WTC11 (cell line): ENCODE data around the gene RBM45. TPM values are rescaled to one million over a fixed set of nuclear protein-coding genes. Genes with fewer than 3 reads are reported as not detected.

ENCODE experiments used
- ATAC-seq: fragments of 200-7000 bp; cut with Tn5 transposase; 2 replicates; pipeline ENCODE4 v1.10.0; 2021; ENCODE audit warnings: mild to moderate bottlenecking, moderate library complexity
- CTCF ChIA-PET: fragments of 300-600 bp; sonication (Branson Sonifier 250); formaldehyde crosslinking; loops from one replicate; lab custom pipeline; 2021; ENCODE audit warnings: antibody characterized with exemption; lab: Charles Lee
- POLR2A ChIA-PET: fragments of 350-600 bp; sonication (Branson Sonifier 250); formaldehyde crosslinking; loops from one replicate; lab custom pipeline; 2021; ENCODE audit warnings: antibody characterized with exemption; lab: Charles Lee
- DNase-seq: peaks from one replicate; pipeline ENCODE4 v3.0.0; 2021; ENCODE audit warnings: low spot score
- H3K27ac Mint-ChIP-seq: 2 replicates; pipeline ENCODE4 v1.8.0; 2021; ENCODE audit warnings: mixed read lengths
- H3K27me3 Mint-ChIP-seq: 2 replicates; pipeline ENCODE4 v1.8.0; 2021; ENCODE audit warnings: low read depth, mild to moderate bottlenecking, moderate library complexity, mixed read lengths
- H3K36me3 Mint-ChIP-seq: 2 replicates; pipeline ENCODE4 v1.8.0; 2021; ENCODE audit warnings: mixed read lengths
- H3K4me1 Mint-ChIP-seq: 2 replicates; pipeline ENCODE4 v1.8.0; 2022; ENCODE audit warnings: mixed read lengths
- H3K4me3 Mint-ChIP-seq: 2 replicates; pipeline ENCODE4 v1.8.0; 2021; ENCODE audit warnings: mild to moderate bottlenecking, moderate library complexity, mixed read lengths
- H3K9me3 Mint-ChIP-seq: 2 replicates; pipeline ENCODE4 v1.8.0; 2021; ENCODE audit warnings: mixed read lengths
- CREM ChIP-seq: sonication (generic); formaldehyde crosslinking; IDR thresholded peaks from 2 replicates; pipeline ENCODE4 v1.8.1; 2022; ENCODE audit warnings: mild to moderate bottlenecking, missing genetic modification reagents, moderate library complexity
- ETV6 ChIP-seq: sonication (generic); formaldehyde crosslinking; IDR thresholded peaks from 2 replicates; pipeline ENCODE4 v1.8.1; 2022; ENCODE audit warnings: mild to moderate bottlenecking, missing genetic modification reagents
- GABPB1 ChIP-seq: sonication (generic); formaldehyde crosslinking; IDR thresholded peaks from 2 replicates; pipeline ENCODE4 v1.8.1; 2023; ENCODE audit warnings: mild to moderate bottlenecking, missing genetic modification reagents
- JUN ChIP-seq: sonication (generic); formaldehyde crosslinking; IDR thresholded peaks from 2 replicates; pipeline ENCODE4 v1.8.0; 2023; ENCODE audit warnings: mild to moderate bottlenecking, missing genetic modification reagents
- NFYB ChIP-seq: sonication (generic); formaldehyde crosslinking; conservative IDR thresholded peaks from 2 replicates; pipeline ENCODE4 v1.8.0; 2022; ENCODE audit warnings: low read depth, missing genetic modification reagents
- SMAD3 ChIP-seq: sonication (generic); formaldehyde crosslinking; IDR thresholded peaks from 2 replicates; pipeline ENCODE4 v1.8.0; 2022; ENCODE audit warnings: missing genetic modification reagents, mild to moderate bottlenecking, borderline replicate concordance
- TP53 ChIP-seq: sonication (generic); formaldehyde crosslinking; IDR thresholded peaks from 2 replicates; pipeline ENCODE4 v1.8.1; 2023; ENCODE audit warnings: mild to moderate bottlenecking, missing genetic modification reagents
- ZNF219 ChIP-seq: sonication (generic); formaldehyde crosslinking; IDR thresholded peaks from 2 replicates; pipeline ENCODE4 v1.8.0; 2023; ENCODE audit warnings: missing genetic modification reagents, mild to moderate bottlenecking, borderline replicate concordance
- ZNF671 ChIP-seq: fragments of 250-450 bp; sonication (Bioruptor Pico); IDR thresholded peaks from 2 replicates; pipeline ENCODE4 v1.8.0; 2021; ENCODE audit warnings: mild to moderate bottlenecking
- total RNA-seq: library from RNA; stranded (reverse); gene quantifications from 3 replicates; pipeline ENCODE4 v1.2.3, GENCODE V29; 2021
- TF ChIP-seq, protein P1 (sequence below): fragments of 250-450 bp; sonication (Bioruptor Pico); IDR thresholded peaks from 2 replicates; pipeline ENCODE4 v1.9.0; 2021; ENCODE audit warnings: mild to moderate bottlenecking
- TF ChIP-seq, protein P2 (sequence below): sonication (generic); formaldehyde crosslinking; IDR thresholded peaks from 2 replicates; pipeline ENCODE4 v1.8.1; 2023; ENCODE audit warnings: mild to moderate bottlenecking, missing genetic modification reagents, moderate library complexity
- TF ChIP-seq, protein P3 (sequence below): sonication (generic); formaldehyde crosslinking; IDR thresholded peaks from 2 replicates; pipeline ENCODE4 v1.8.1; 2022; ENCODE audit warnings: low read depth, missing genetic modification reagents, borderline replicate concordance
- TF ChIP-seq, protein P4 (sequence below): sonication (generic); formaldehyde crosslinking; IDR thresholded peaks from 2 replicates; pipeline ENCODE4 v1.8.0; 2022; ENCODE audit warnings: missing genetic modification reagents
- TF ChIP-seq, protein P5 (sequence below): sonication (generic); formaldehyde crosslinking; IDR thresholded peaks from 2 replicates; pipeline ENCODE4 v1.8.1; 2023; ENCODE audit warnings: mild to moderate bottlenecking, missing genetic modification reagents, borderline replicate concordance
- TF ChIP-seq, protein P6 (sequence below): sonication (generic); formaldehyde crosslinking; IDR thresholded peaks from 2 replicates; pipeline ENCODE4 v1.8.0; 2023; ENCODE audit warnings: missing genetic modification reagents, mild to moderate bottlenecking, borderline replicate concordance

RBM45 gene
- total RNA-seq, 1 experiment from 2014 or later = 9.2 TPM

DNA sequence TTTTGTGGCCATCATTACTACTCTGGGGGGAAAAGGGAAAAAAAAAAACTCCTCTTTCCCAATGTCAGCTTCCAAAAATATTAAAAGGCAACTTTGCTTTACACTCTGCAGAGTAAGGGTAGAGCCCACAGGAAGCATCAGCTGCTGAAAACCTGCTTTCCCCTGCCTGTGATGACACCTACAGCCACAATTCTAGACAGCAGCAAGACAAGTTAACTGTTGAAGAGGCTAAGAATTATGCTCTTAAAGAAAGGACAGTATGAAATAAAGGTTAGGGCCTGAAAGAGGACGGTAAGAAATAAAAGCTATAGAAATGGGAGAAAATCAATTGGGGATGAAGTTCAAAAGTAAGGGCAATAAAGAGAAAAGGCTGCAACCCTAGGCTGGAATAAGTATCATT is 42.7 kb upstream of the RBM45 start:
- peaks cover 16% of the 10 kb centered on the region for H3K4me1 Mint-ChIP-seq
- peaks cover 39% of the 10 kb centered on the region for H3K27me3 Mint-ChIP-seq
- no peak overlapping the region for H3K27ac Mint-ChIP-seq
- ChIA-PET POLR2A (interaction anchor here (0.6 to 1.0 kb wide), 2 partner anchors 28 to 345 kb away, joined by 3 to 4 read pairs; no protein-coding TSS in a partner anchor), CTCF (interaction anchor here (1.0 to 1.2 kb wide), 2 partner anchors 86 to 270 kb away, joined by 3 to 4 read pairs; no protein-coding TSS in a partner anchor)
- ATAC-seq (no peak), DNase-seq (no peak)
- no peaks in the 10 kb centered on the region for H3K36me3 Mint-ChIP-seq
- no peak overlapping the region for H3K4me3 Mint-ChIP-seq
- no peaks in the 10 kb centered on the region for H3K9me3 Mint-ChIP-seq
- no peak for TF ChIP-seq JUN (CRISPR knock-in tag)
- TF ChIP-seq ZNF671 (CRISPR knock-in tag) = no peak
- TF ChIP-seq, protein P1, sequence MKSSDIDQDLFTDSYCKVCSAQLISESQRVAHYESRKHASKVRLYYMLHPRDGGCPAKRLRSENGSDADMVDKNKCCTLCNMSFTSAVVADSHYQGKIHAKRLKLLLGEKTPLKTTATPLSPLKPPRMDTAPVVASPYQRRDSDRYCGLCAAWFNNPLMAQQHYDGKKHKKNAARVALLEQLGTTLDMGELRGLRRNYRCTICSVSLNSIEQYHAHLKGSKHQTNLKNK (CRISPR knock-in tag) = no peak
- no peak for TF ChIP-seq SMAD3 (CRISPR knock-in tag)
- TF ChIP-seq, all 79 proteins: peak for 0

DNA sequence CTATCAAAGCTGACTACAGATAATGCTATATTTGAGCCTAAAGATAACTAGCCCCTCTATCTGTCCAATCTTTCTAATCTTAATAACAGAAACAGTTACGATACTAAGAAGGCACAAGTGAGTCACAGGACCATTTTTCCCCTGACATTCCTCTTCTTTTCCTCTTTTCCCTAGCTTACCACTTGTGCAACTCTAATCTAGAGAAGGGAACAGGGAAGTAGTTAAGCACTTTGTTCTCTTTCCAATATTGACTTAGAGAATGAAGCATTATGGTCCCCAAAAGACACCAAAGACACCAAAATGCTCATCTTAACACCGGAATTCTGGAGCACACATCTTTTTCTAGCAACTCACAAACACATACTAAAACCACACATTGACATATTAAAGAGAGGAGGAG is 41.4 kb upstream of the RBM45 start:
- ATAC-seq (no peak), DNase-seq (no peak)
- Mint-ChIP-seq H3K36me3 (no peaks in the 10 kb centered on the region), H3K4me3 (no peak overlapping the region), H3K27me3 (peaks cover 42% of the 10 kb centered on the region), H3K27ac (no peak overlapping the region), H3K9me3 (no peaks in the 10 kb centered on the region), H3K4me1 (peaks cover 16% of the 10 kb centered on the region)
- TF ChIP-seq, protein P2, sequence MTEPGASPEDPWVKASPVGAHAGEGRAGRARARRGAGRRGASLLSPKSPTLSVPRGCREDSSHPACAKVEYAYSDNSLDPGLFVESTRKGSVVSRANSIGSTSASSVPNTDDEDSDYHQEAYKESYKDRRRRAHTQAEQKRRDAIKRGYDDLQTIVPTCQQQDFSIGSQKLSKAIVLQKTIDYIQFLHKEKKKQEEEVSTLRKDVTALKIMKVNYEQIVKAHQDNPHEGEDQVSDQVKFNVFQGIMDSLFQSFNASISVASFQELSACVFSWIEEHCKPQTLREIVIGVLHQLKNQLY (CRISPR knock-in tag) = no peak
- TF ChIP-seq, protein P3, sequence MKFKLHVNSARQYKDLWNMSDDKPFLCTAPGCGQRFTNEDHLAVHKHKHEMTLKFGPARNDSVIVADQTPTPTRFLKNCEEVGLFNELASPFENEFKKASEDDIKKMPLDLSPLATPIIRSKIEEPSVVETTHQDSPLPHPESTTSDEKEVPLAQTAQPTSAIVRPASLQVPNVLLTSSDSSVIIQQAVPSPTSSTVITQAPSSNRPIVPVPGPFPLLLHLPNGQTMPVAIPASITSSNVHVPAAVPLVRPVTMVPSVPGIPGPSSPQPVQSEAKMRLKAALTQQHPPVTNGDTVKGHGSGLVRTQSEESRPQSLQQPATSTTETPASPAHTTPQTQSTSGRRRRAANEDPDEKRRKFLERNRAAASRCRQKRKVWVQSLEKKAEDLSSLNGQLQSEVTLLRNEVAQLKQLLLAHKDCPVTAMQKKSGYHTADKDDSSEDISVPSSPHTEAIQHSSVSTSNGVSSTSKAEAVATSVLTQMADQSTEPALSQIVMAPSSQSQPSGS (CRISPR knock-in tag) = no peak
- TF ChIP-seq ETV6 (no peak), GABPB1 (no peak), NFYB (CRISPR knock-in tag) (no peak), ZNF219 (CRISPR knock-in tag) (no peak)
- TF ChIP-seq, protein P1 (CRISPR knock-in tag) = no peak
- TF ChIP-seq, protein P4, sequence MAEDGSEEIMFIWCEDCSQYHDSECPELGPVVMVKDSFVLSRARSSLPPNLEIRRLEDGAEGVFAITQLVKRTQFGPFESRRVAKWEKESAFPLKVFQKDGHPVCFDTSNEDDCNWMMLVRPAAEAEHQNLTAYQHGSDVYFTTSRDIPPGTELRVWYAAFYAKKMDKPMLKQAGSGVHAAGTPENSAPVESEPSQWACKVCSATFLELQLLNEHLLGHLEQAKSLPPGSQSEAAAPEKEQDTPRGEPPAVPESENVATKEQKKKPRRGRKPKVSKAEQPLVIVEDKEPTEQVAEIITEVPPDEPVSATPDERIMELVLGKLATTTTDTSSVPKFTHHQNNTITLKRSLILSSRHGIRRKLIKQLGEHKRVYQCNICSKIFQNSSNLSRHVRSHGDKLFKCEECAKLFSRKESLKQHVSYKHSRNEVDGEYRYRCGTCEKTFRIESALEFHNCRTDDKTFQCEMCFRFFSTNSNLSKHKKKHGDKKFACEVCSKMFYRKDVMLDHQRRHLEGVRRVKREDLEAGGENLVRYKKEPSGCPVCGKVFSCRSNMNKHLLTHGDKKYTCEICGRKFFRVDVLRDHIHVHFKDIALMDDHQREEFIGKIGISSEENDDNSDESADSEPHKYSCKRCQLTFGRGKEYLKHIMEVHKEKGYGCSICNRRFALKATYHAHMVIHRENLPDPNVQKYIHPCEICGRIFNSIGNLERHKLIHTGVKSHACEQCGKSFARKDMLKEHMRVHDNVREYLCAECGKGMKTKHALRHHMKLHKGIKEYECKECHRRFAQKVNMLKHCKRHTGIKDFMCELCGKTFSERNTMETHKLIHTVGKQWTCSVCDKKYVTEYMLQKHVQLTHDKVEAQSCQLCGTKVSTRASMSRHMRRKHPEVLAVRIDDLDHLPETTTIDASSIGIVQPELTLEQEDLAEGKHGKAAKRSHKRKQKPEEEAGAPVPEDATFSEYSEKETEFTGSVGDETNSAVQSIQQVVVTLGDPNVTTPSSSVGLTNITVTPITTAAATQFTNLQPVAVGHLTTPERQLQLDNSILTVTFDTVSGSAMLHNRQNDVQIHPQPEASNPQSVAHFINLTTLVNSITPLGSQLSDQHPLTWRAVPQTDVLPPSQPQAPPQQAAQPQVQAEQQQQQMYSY (CRISPR knock-in tag) = no peak
- ChIA-PET POLR2A (no interaction called here), CTCF (no interaction called here)

DNA sequence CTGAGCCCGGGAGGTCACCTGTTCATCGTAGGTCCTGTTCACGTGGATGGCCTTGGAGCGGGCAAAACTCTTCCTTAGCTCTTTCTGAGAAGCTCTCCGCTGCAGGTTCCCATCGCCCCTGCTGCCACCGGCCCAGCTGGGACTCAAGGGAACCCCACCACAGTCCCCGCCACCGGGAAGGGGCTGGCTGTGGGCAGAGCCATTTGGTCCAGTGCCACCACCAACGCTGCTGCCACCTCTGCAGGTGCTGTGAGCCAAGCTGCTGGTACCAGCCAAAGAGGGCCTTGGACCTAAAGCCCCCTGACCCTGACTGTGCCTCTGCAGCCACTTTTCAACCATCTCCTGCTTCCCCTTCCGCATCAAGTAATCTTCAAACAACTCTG is 40.2 kb upstream of the RBM45 start:
- Mint-ChIP-seq H3K4me3 (peak overlapping the region; percentile 92), H3K27me3 (peaks cover 42% of the 10 kb centered on the region), H3K27ac (no peak overlapping the region), H3K4me1 (peaks cover 16% of the 10 kb centered on the region), H3K36me3 (no peaks in the 10 kb centered on the region), H3K9me3 (no peaks in the 10 kb centered on the region)
- DNase-seq = no peak
- ATAC-seq = no peak
- POLR2A ChIA-PET = no interaction called here
- CTCF ChIA-PET = interaction anchor here (0.9 to 2.2 kb wide), 4 partner anchors 13 to 343 kb away, joined by 3 to 8 read pairs (median 4); no protein-coding TSS in a partner anchor
- TF ChIP-seq, protein P5, sequence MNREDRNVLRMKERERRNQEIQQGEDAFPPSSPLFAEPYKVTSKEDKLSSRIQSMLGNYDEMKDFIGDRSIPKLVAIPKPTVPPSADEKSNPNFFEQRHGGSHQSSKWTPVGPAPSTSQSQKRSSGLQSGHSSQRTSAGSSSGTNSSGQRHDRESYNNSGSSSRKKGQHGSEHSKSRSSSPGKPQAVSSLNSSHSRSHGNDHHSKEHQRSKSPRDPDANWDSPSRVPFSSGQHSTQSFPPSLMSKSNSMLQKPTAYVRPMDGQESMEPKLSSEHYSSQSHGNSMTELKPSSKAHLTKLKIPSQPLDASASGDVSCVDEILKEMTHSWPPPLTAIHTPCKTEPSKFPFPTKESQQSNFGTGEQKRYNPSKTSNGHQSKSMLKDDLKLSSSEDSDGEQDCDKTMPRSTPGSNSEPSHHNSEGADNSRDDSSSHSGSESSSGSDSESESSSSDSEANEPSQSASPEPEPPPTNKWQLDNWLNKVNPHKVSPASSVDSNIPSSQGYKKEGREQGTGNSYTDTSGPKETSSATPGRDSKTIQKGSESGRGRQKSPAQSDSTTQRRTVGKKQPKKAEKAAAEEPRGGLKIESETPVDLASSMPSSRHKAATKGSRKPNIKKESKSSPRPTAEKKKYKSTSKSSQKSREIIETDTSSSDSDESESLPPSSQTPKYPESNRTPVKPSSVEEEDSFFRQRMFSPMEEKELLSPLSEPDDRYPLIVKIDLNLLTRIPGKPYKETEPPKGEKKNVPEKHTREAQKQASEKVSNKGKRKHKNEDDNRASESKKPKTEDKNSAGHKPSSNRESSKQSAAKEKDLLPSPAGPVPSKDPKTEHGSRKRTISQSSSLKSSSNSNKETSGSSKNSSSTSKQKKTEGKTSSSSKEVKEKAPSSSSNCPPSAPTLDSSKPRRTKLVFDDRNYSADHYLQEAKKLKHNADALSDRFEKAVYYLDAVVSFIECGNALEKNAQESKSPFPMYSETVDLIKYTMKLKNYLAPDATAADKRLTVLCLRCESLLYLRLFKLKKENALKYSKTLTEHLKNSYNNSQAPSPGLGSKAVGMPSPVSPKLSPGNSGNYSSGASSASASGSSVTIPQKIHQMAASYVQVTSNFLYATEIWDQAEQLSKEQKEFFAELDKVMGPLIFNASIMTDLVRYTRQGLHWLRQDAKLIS = no peak
- TF ChIP-seq, protein P6, sequence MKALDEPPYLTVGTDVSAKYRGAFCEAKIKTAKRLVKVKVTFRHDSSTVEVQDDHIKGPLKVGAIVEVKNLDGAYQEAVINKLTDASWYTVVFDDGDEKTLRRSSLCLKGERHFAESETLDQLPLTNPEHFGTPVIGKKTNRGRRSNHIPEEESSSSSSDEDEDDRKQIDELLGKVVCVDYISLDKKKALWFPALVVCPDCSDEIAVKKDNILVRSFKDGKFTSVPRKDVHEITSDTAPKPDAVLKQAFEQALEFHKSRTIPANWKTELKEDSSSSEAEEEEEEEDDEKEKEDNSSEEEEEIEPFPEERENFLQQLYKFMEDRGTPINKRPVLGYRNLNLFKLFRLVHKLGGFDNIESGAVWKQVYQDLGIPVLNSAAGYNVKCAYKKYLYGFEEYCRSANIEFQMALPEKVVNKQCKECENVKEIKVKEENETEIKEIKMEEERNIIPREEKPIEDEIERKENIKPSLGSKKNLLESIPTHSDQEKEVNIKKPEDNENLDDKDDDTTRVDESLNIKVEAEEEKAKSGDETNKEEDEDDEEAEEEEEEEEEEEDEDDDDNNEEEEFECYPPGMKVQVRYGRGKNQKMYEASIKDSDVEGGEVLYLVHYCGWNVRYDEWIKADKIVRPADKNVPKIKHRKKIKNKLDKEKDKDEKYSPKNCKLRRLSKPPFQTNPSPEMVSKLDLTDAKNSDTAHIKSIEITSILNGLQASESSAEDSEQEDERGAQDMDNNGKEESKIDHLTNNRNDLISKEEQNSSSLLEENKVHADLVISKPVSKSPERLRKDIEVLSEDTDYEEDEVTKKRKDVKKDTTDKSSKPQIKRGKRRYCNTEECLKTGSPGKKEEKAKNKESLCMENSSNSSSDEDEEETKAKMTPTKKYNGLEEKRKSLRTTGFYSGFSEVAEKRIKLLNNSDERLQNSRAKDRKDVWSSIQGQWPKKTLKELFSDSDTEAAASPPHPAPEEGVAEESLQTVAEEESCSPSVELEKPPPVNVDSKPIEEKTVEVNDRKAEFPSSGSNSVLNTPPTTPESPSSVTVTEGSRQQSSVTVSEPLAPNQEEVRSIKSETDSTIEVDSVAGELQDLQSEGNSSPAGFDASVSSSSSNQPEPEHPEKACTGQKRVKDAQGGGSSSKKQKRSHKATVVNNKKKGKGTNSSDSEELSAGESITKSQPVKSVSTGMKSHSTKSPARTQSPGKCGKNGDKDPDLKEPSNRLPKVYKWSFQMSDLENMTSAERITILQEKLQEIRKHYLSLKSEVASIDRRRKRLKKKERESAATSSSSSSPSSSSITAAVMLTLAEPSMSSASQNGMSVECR (CRISPR knock-in tag) = no peak
- TF ChIP-seq CREM (CRISPR knock-in tag) (no peak), TP53 (CRISPR knock-in tag) (no peak)
- TF ChIP-seq, protein P1 (CRISPR knock-in tag) = no peak
